BLaER1 treated with 17β-estradiol and CSF1 and Interleukin-3, amounts not matched to agents 10 nM and 100 nM (cell line): Measurements from ENCODE around the gene ANXA7.

Experiments used
- H3K27ac ChIP-seq, 11 experiments: shearing (Covaris generic); formaldehyde crosslinking; 2 replicates each; pipeline ENCODE4 v1.8.1; 2022
- H3K27me3 ChIP-seq, 11 experiments: shearing (Covaris generic); formaldehyde crosslinking; 2 replicates each; pipeline ENCODE4 v1.8.1; 2022
- H3K36me3 ChIP-seq, 11 experiments: shearing (Covaris generic); formaldehyde crosslinking; 2 replicates each; pipeline ENCODE4 v1.8.1; 2022
- H3K4me1 ChIP-seq, 10 experiments: shearing (Covaris generic); formaldehyde crosslinking; 2 replicates each; pipeline ENCODE4 v1.8.1; 2022
- H3K4me2 ChIP-seq, 11 experiments: shearing (Covaris generic); formaldehyde crosslinking; 2 replicates each; pipeline ENCODE4 v1.8.1; 2022
- H3K4me3 ChIP-seq, 10 experiments: shearing (Covaris generic); formaldehyde crosslinking; 2 replicates each; pipeline ENCODE4 v1.8.1; 2022
- H3K9ac ChIP-seq, 11 experiments: shearing (Covaris generic); formaldehyde crosslinking; 2 replicates each; pipeline ENCODE4 v1.8.1; 2022
- H3K9me3 ChIP-seq, 11 experiments: shearing (Covaris generic); formaldehyde crosslinking; replicated peaks in 1 of 11; 2 replicates each; pipeline ENCODE4 v1.8.1; 2022
- H4K20me1 ChIP-seq, 11 experiments: shearing (Covaris generic); formaldehyde crosslinking; 2 replicates each; pipeline ENCODE4 v1.8.1; 2022
- Cebpa-rat ChIP-seq, 11 experiments: shearing (Covaris generic); IDR thresholded peaks; 2 replicates each; pipeline ENCODE4 v1.8.1; 2022

ANXA7 gene

DNA sequence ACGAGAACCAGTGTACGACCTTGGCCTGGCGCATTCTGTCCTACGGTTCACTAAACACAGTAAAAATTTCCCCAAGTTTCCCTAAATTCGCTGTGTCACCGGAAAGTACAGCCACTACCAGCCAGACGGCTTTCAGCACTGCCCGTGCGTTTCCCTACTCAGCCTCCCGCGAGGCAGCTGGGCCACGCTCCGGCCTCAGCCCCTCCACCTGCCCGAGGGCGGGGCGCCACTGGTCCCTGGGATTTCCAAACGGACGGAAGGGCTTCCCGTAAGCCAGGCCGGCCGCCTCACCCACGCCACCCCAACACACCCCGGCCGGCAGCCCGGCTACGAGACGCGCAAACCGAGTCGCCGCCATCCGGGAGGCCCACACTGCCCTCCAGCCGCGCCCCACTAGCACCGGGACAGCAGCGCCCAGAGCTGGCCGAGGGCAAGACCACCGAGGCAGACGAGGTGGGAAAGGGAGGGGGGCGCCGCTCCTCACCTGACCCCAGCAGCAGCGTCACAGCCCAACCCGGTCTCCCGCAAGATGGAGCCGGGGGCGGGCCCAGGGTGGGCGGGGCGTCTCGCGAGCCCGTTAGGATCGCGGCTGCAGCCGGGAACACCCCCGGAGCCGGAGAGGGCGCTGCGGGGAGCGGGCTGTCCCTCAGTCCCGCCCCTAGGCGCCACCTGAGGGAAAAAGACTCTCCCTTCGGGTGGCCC is at the start of gene ANXA7:
ANXA7 (minus strand) TSS at position 531 of the 702 bp plus-strand sequence. CDS start 13,202 bp downstream, outside the sequence.
- H3K9ac ChIP-seq = peak within 1 kb of the TSS; percentile 89 to 99 (median 96)
- peaks cover 13 to 43% (median 29%) of the 10 kb centered on the region in 11 experiments; a peak in 19 of 22 replicates for H4K20me1 ChIP-seq
- H3K27me3 ChIP-seq = no peaks in the 10 kb centered on the region
- peak within 1 kb of the TSS; percentile 88 to 100 (median 94) for H3K4me2 ChIP-seq
- peaks cover 0 to 16% (median 14%) of the 10 kb centered on the region in 11 experiments; a peak in 11 of 22 replicates for H3K36me3 ChIP-seq
- peaks cover 17 to 44% (median 25%) of the 10 kb centered on the region in 10 experiments for H3K4me1 ChIP-seq
- peak within 1 kb of the TSS; percentile 84 to 98 (median 94) for H3K27ac ChIP-seq
- H3K9me3 ChIP-seq = 0 out of 22 replicates have a peak, but pooled peaks cover 0 to 3% (median 0%) of the 10 kb centered on the region in 11 experiments
- no peak for TF ChIP-seq Cebpa-rat (IDR thresholded peaks at IDR 0.05)
- peak within 1 kb of the TSS; percentile 78 to 98 (median 90) for H3K4me3 ChIP-seq

GRCh38 chr10:73460897-73461296 is 47.0 kb upstream of the ANXA7 start:
- Histone ChIP-seq H3K9ac (no peak overlapping the region), H3K4me3 (no peak overlapping the region), H3K27ac (no peak overlapping the region), H3K36me3 (peaks cover 70 to 100% (median 88%) of the 10 kb centered on the region in 11 experiments), H3K27me3 (no peaks in the 10 kb centered on the region), H3K4me2 (no peak overlapping the region), H4K20me1 (peaks cover 0 to 6% (median 0%) of the 10 kb centered on the region in 11 experiments; a peak in 2 of 22 replicates), H3K4me1 (no peaks in the 10 kb centered on the region), H3K9me3 (no peaks in the 10 kb centered on the region)
- no peak for TF ChIP-seq Cebpa-rat (IDR thresholded peaks at IDR 0.05)

DNA sequence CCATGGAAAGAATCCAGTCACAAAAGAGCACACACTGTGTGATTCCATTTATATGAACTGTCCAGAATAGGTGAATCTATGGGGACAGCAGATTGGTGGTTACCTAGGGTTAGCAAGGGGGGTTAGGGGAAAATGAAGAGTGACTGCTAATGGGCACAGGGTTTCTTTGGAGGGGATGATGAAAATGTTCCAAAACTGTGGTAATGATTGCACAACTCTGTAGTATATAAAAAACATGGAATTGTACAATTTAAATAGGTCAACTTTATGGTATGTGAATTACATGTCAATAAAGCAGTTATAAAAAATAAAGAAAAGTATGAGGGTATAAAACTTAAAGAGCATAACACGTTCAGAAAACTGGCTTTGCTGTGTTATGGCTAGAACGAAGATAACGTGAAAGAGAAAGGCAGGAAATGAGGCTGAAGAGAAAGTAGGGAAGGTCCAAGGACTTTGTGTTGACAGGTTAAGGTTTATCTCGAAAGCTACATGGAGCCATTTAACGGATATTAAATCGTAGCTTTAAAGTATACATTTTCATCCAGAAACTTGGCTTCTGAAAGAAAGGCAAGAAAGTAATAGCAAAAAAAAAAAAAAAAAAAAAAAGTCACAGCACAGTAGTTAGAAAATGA is 45.9 kb upstream of the ANXA7 start:
- Histone ChIP-seq H3K4me3 (no peak overlapping the region), H3K36me3 (peaks cover 67 to 100% (median 84%) of the 10 kb centered on the region in 11 experiments)
- 0 out of 22 replicates have a peak, but pooled peaks of 2 of the 11 experiments have one; percentile 31 to 32 for TF ChIP-seq Cebpa-rat (IDR thresholded peaks at IDR 0.05)

DNA sequence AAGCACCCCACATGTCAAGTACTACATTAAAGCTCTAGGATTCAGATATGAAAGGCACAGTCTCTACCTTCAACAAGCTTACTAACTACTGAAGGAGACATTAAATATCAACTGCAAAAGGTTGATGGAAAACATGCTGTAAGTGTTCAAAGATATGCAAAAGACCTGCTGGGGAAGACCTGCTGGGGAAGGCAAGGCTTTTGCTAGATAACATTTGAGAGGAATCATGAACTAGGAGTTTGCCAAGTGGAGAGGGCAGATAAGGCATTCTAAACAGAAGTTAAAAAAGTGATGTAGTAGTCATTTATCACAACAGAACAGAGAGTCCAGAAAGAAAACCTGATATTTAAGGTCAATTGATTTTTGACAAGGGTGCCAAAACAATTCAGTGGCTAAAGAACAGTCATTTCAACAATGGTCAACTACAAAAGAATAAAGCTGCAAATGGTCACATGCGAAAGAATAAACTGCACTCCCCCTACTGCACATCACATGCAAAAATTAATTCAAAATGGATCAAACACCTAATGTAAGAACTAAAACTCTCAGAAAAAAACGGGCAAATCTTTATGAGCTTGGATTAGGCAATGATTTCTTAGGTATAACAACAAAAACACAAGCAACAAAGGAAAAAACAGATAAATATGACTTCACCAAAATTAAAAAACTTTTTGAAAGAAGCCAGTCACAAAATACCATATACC is 42.5 kb upstream of the ANXA7 start:
- H3K4me2 ChIP-seq = no peak overlapping the region
- H3K9me3 ChIP-seq = no peaks in the 10 kb centered on the region
- TF ChIP-seq Cebpa-rat (IDR thresholded peaks at IDR 0.05) = no peak
- no peak overlapping the region for H3K4me3 ChIP-seq
- peaks cover 54 to 100% (median 81%) of the 10 kb centered on the region in 11 experiments for H3K36me3 ChIP-seq
- no peaks in the 10 kb centered on the region for H3K27me3 ChIP-seq
- no peak overlapping the region for H3K27ac ChIP-seq
- H3K4me1 ChIP-seq = no peaks in the 10 kb centered on the region
- H4K20me1 ChIP-seq = peaks cover 0 to 6% (median 0%) of the 10 kb centered on the region in 11 experiments; a peak in 2 of 22 replicates
- no peak overlapping the region for H3K9ac ChIP-seq

More for the DNA sequence above, 45.9 kb upstream of the ANXA7 start:
- Histone ChIP-seq H3K27ac (no peak overlapping the region), H3K4me2 (no peak overlapping the region), H4K20me1 (peaks cover 0 to 6% (median 0%) of the 10 kb centered on the region in 11 experiments; a peak in 2 of 22 replicates), H3K9ac (no peak overlapping the region), H3K4me1 (no peaks in the 10 kb centered on the region), H3K9me3 (no peaks in the 10 kb centered on the region), H3K27me3 (no peaks in the 10 kb centered on the region)

DNA sequence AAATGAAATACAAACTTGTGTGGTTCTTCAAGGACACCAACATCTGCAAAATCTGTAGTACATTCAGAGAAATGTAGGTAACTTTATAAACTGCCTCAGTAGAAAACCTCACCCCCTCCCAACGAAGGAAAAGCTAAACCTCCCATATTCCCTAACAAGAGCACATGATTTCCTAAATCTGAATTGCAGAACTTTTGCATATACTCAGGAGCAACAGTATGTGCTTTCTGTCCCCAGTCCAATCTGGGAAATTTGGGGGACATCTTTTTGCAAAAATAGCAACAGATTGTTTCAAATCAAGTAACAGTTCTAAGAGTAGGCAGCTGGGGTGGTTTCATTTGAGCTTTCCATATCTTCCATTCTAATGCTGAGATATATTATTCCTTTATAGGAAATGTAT is 35.3 kb upstream of the ANXA7 start:
- Histone ChIP-seq H3K9ac (no peak overlapping the region), H4K20me1 (no peaks in the 10 kb centered on the region; a peak in 1 of 22 replicates), H3K27me3 (no peaks in the 10 kb centered on the region), H3K4me3 (no peak overlapping the region), H3K27ac (no peak overlapping the region), H3K4me1 (peaks cover 5 to 17% (median 15%) of the 10 kb centered on the region in 10 experiments; a peak in 18 of 20 replicates), H3K9me3 (no peaks in the 10 kb centered on the region), H3K4me2 (no peak overlapping the region), H3K36me3 (peaks cover 29 to 85% (median 55%) of the 10 kb centered on the region in 11 experiments)
- no peak for TF ChIP-seq Cebpa-rat (IDR thresholded peaks at IDR 0.05)

DNA sequence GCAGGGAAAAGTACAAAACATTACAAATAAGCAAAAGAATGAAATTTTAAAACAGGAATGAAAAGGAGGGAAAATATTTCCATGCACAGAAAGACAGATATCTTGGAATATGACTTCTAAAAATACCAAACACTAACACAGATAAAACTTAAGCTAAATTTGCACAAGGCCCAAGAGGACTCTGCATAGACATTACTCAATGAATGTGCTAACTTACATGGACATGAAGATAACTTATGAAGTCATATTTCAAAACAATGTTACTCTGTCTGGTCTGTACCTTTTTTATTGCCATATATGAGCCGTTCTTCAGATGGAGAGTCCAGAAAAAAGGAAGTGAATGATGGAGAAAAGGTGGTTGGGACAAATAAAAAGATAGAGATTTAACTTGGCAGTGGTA is 34.5 kb upstream of the ANXA7 start:
- Histone ChIP-seq H3K4me2 (no peak overlapping the region), H3K36me3 (peaks cover 25 to 85% (median 51%) of the 10 kb centered on the region in 11 experiments), H3K27me3 (no peaks in the 10 kb centered on the region), H3K9ac (no peak overlapping the region), H3K27ac (no peak overlapping the region), H3K4me1 (peaks cover 5 to 24% (median 22%) of the 10 kb centered on the region in 10 experiments; a peak in 18 of 20 replicates), H3K4me3 (no peak overlapping the region), H4K20me1 (peaks cover 0 to 4% (median 0%) of the 10 kb centered on the region in 11 experiments; a peak in 1 of 22 replicates), H3K9me3 (no peaks in the 10 kb centered on the region)
- no peak for TF ChIP-seq Cebpa-rat (IDR thresholded peaks at IDR 0.05)

GRCh38 chr10:73446926-73447325 is 33.1 kb upstream of the ANXA7 start:
- H3K4me2 ChIP-seq = no peak overlapping the region
- H3K9me3 ChIP-seq = no peaks in the 10 kb centered on the region
- peaks cover 0 to 4% (median 0%) of the 10 kb centered on the region in 11 experiments; a peak in 1 of 22 replicates for H4K20me1 ChIP-seq
- H3K4me1 ChIP-seq = peaks cover 5 to 33% (median 31%) of the 10 kb centered on the region in 10 experiments; a peak in 18 of 20 replicates
- TF ChIP-seq Cebpa-rat (IDR thresholded peaks at IDR 0.05) = no peak
- H3K9ac ChIP-seq = no peak overlapping the region
- H3K36me3 ChIP-seq = peaks cover 18 to 82% (median 41%) of the 10 kb centered on the region in 11 experiments
- H3K27ac ChIP-seq = no peak overlapping the region
- no peaks in the 10 kb centered on the region for H3K27me3 ChIP-seq
- H3K4me3 ChIP-seq = no peak overlapping the region

DNA sequence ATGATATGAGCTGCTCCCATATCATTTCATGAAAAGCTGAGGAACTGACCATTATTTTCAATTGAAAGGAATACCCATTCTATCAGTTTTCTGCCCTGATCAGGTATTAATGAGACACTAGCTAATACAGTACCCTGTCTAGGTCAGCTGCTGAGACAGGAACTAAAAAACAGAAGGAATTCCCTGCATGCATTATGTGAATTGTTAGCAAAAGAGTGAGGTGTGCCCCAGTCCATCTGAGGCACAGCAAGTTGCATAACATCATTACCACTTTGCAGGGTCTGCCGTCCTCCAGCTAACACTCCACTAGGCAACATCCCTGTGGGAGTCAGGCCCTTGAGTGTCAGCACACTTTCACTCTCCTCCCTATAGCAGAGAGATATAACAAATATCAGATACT is 30.6 kb upstream of the ANXA7 start:
- H3K27me3 ChIP-seq = no peaks in the 10 kb centered on the region
- peak overlapping the region in 3 of 11 experiments; percentile 2 to 58 (median 51); a peak in 4 of 22 replicates for H3K9ac ChIP-seq
- peak overlapping the region in 3 of 11 experiments; percentile 33 to 64 (median 44); a peak in 3 of 22 replicates for H3K27ac ChIP-seq
- H3K4me2 ChIP-seq = peak overlapping the region in 8 of 11 experiments; percentile 40 to 88 (median 64); a peak in 16 of 22 replicates
- H3K4me3 ChIP-seq = peak overlapping the region in 1 of 10 experiments; percentile 34; a peak in 1 of 20 replicates
- peaks cover 28 to 87% (median 47%) of the 10 kb centered on the region in 11 experiments for H3K36me3 ChIP-seq
- peaks cover 12 to 35% (median 31%) of the 10 kb centered on the region in 10 experiments for H3K4me1 ChIP-seq
- no peaks in the 10 kb centered on the region for H3K9me3 ChIP-seq
- H4K20me1 ChIP-seq = peaks cover 0 to 6% (median 0%) of the 10 kb centered on the region in 11 experiments; a peak in 1 of 22 replicates
- no peak for TF ChIP-seq Cebpa-rat (IDR thresholded peaks at IDR 0.05)
